ENCODE measurements around the gene CLDN34. TPM values are rescaled to one million over a fixed set of nuclear protein-coding genes. Genes with fewer than 3 reads are reported as not detected.

CLDN34 gene, protein sequence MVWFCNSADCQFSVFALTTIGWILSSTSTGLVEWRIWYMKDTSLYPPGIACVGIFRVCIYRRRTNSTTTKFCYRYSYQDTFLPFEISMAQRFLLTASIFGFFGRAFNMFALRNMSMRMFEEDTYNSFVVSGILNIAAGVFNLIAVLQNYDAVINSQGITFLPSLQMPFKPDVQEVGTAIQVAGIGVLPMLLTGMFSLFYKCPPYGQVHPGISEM
- 2.7 TPM in 1 of 2 replicates, not detected in the other for total RNA-seq

DNA sequence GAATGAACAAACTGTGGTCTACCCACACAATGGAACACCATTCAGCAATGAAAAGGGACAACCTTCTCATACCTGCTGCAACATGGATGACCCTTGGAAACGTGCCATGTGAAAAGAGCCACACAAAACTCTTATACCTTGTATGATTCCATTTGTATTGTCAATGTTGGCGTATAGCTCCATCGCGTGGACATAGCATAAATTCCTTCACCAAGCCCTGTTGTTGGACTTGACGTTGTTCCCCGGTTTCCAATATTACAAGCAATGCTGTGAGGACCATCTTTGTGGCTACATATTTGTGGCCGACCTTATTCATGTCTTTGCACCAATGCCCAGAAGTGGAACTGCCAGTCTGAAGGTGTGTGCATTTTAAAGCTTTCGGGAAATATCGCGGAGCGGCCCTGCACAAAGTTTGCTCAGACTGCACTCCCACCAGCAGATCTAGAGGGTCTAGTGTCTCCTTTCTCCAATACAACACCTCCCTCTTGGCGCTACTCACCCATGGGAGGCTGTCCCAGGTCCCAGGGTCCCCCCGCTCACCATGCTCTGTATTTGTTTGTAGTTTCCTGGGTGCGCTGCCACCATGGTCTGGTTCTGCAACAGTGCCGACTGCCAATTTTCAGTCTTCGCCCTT, at the start of gene CLDN34:
Gene CLDN34 (plus strand): TSS at position 584 of the 634 bp plus-strand sequence. CDS start 0 bp downstream, at position 584.

Other genes starting within 250 kb of the CLDN34 start
- 0.29 and 0.53 TPM in 2 replicates for gene GPR143, start 201.5 kb upstream of the CLDN34 start, total RNA-seq
- 11.8 and 11.9 TPM in 2 replicates for gene SHROOM2, start 180.9 kb upstream of the CLDN34 start, total RNA-seq
- gene CLCN4, start 189.6 kb downstream of the CLDN34 start, total RNA-seq: under 0.01 and 0.53 TPM in 2 replicates